Mesothelial cell of epicardium (in vitro differentiated cells): ENCODE results near the gene LRRC71. TPM values are rescaled to one million over a fixed set of nuclear protein-coding genes. Genes with fewer than 3 reads are reported as not detected.

Source experiments
- DNase-seq, 2 experiments: peaks; one replicate each; pipeline ENCODE4 v3.0.0; 2021; ENCODE audit warnings: low spot score in 2 of 2; ENCODE audit not compliant: unreplicated experiment in 2 of 2
- H3K27ac Mint-ChIP-seq: 2 replicates; pipeline ENCODE4 v1.8.0; 2021; ENCODE audit warnings: mixed read lengths
- H3K27me3 Mint-ChIP-seq: 2 replicates; pipeline ENCODE4 v1.8.0; 2021; ENCODE audit warnings: low read depth, mixed read lengths
- H3K36me3 Mint-ChIP-seq: 2 replicates; pipeline ENCODE4 v1.8.0; 2021; ENCODE audit warnings: mixed read lengths
- H3K4me1 Mint-ChIP-seq: 2 replicates; pipeline ENCODE4 v1.8.0; 2021; ENCODE audit warnings: mixed read lengths
- H3K4me3 Mint-ChIP-seq: 2 replicates; pipeline ENCODE4 v1.8.0; 2021; ENCODE audit warnings: mild to moderate bottlenecking, moderate library complexity, mixed read lengths
- H3K9me3 Mint-ChIP-seq: 2 replicates; pipeline ENCODE4 v1.8.0; 2021; ENCODE audit warnings: mixed read lengths
- CTCF ChIP-seq: fragments of 200-600 bp; sonication (generic); IDR thresholded peaks from one replicate; pipeline ENCODE4 v1.5.0; 2021; ENCODE audit warnings: antibody characterized with exemption; ENCODE audit not compliant: unreplicated experiment
- total RNA-seq: library from RNA; stranded (reverse); gene quantifications from 3 replicates; pipeline ENCODE4 v1.2.1, GENCODE V29; 2021

The LRRC71 gene
- total RNA-seq, 1 donor from 2014 or later = 0.34 TPM

GRCh38 chr1:156895455-156895812 is 25.0 kb upstream of the LRRC71 start:
- H3K4me1 Mint-ChIP-seq = peaks cover 50% of the 10 kb centered on the region
- peak overlapping the region; percentile 80 for H3K27ac Mint-ChIP-seq
- TF ChIP-seq CTCF = no peak
- H3K9me3 Mint-ChIP-seq = no peaks in the 10 kb centered on the region
- no peak overlapping the region for H3K4me3 Mint-ChIP-seq
- DNase-seq = no peak
- peaks cover 33% of the 10 kb centered on the region for H3K27me3 Mint-ChIP-seq
- H3K36me3 Mint-ChIP-seq = no peaks in the 10 kb centered on the region

- Mint-ChIP-seq H3K9me3 (no peaks in the 10 kb centered on the region), H3K4me1 (peaks cover 50% of the 10 kb centered on the region), H3K36me3 (no peaks in the 10 kb centered on the region), H3K4me3 (no peak overlapping the region), H3K27ac (peak overlapping the region; percentile 34), H3K27me3 (peaks cover 28% of the 10 kb centered on the region)
- TF ChIP-seq CTCF = no peak
- DNase-seq = no peak
Measured at GRCh38 chr1:156895927-156896326, 24.5 kb upstream of the LRRC71 start.

GRCh38 chr1:156896490-156897033 is 23.9 kb upstream of the LRRC71 start:
- no peaks in the 10 kb centered on the region for H3K9me3 Mint-ChIP-seq
- no peak for TF ChIP-seq CTCF
- no peak overlapping the region for H3K4me3 Mint-ChIP-seq
- H3K27me3 Mint-ChIP-seq = peaks cover 22% of the 10 kb centered on the region
- peak overlapping the region; percentile 84 for H3K27ac Mint-ChIP-seq
- H3K36me3 Mint-ChIP-seq = no peaks in the 10 kb centered on the region
- peaks cover 52% of the 10 kb centered on the region for H3K4me1 Mint-ChIP-seq
- no peak for DNase-seq

GRCh38 chr1:156897078-156897825 is 23.2 kb upstream of the LRRC71 start:
- Mint-ChIP-seq H3K36me3 (no peaks in the 10 kb centered on the region), H3K9me3 (no peaks in the 10 kb centered on the region), H3K4me1 (peaks cover 53% of the 10 kb centered on the region), H3K27me3 (peaks cover 15% of the 10 kb centered on the region), H3K4me3 (no peak overlapping the region), H3K27ac (peak overlapping the region; percentile 84)
- no peak for DNase-seq
- TF ChIP-seq CTCF = no peak

- Mint-ChIP-seq H3K4me3 (no peak overlapping the region), H3K27me3 (peaks cover 6% of the 10 kb centered on the region), H3K4me1 (peaks cover 54% of the 10 kb centered on the region), H3K36me3 (no peaks in the 10 kb centered on the region), H3K27ac (peak overlapping the region; percentile 77), H3K9me3 (no peaks in the 10 kb centered on the region)
- TF ChIP-seq CTCF = no peak
- no peak for DNase-seq
Measured at GRCh38 chr1:156898161-156898566, 22.3 kb upstream of the LRRC71 start.
